ENCODE data around the gene ARRB2.

Gene ARRB2

DNA sequence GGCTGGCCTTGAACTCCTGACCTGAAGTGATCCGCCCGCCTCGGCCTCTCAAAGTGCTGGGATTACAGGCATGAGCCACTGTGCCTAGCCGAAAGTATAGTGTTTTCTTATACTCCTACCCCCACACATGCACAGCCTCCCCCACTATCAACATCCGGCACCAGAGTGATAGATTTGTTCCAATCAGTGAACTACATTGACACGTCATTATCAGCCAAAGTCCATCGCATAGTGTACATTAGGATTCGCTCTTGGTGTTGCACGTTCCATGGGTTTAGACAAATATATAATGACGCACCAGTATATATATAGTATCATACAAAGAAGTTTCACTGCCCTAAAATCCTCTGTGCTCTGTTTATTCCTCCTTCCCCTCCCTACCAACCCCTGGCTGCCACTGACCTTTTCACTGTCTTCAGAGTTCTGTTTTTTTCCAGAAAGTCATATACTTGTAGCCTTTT, 49.4 kb downstream of the ARRB2 start:
- TF ChIP-seq TCF12 (IDR thresholded peaks at IDR 0.05; ENCODE audit: low read depth): no peak
- no peak for TF ChIP-seq TAF1 (IDR thresholded peaks at IDR 0.05; ENCODE audit: low read depth)
- TF ChIP-seq ZBTB7A (IDR thresholded peaks at IDR 0.05; ENCODE audit: low read depth): no peak

DNA sequence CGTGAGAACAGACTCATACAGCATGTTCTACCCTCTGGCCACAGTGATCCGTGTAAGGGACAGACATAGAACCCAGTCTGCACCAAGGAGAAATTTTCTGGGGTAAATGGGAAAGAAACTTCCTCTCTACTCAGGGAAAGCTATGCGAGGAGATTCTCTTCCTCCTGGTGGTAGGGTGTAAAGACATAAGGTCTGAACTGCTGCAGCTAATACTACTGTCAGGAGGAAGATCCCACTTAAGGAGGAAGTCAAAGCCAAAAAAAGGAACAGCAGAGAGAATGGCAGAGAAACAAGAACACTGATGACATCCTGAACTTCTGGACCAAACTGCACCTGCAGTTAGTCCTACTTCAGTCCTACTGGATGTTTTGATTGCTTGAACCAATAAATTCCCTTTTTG, 54.2 kb downstream of the ARRB2 start:
- TF ChIP-seq EGR1 (IDR thresholded peaks at IDR 0.05) (no peak), CEBPB (IDR thresholded peaks at IDR 0.05) (no peak), TCF12 (IDR thresholded peaks at IDR 0.05; ENCODE audit: low read depth) (no peak)

GRCh38 chr17:4766201-4766600, 55.8 kb downstream of the ARRB2 start:
- TF ChIP-seq, protein P1, sequence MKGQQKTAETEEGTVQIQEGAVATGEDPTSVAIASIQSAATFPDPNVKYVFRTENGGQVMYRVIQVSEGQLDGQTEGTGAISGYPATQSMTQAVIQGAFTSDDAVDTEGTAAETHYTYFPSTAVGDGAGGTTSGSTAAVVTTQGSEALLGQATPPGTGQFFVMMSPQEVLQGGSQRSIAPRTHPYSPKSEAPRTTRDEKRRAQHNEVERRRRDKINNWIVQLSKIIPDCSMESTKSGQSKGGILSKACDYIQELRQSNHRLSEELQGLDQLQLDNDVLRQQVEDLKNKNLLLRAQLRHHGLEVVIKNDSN (IDR thresholded peaks at IDR 0.05): no peak
- TF ChIP-seq MAX (IDR thresholded peaks at IDR 0.05): no peak
- no peak for TF ChIP-seq TCF12 (IDR thresholded peaks at IDR 0.05; ENCODE audit: low read depth)
- TF ChIP-seq CREB1 (IDR thresholded peaks at IDR 0.05; ENCODE audit: low read depth): no peak
- no peak for TF ChIP-seq NFIC (IDR thresholded peaks at IDR 0.05)
- TF ChIP-seq TEAD4 (IDR thresholded peaks at IDR 0.05): no peak
- no peak for TF ChIP-seq EP300 (IDR thresholded peaks at IDR 0.05; ENCODE audit: borderline replicate concordance)
- TF ChIP-seq EGR1 (IDR thresholded peaks at IDR 0.05): no peak
- no peak for TF ChIP-seq TAF1 (IDR thresholded peaks at IDR 0.05; ENCODE audit: low read depth)
- no peak for TF ChIP-seq RAD21 (IDR thresholded peaks at IDR 0.05; ENCODE audit: low read depth)
- no peak for TF ChIP-seq FOXM1 (IDR thresholded peaks at IDR 0.05; ENCODE audit: borderline replicate concordance, low read depth)
- no peak for TF ChIP-seq REST (IDR thresholded peaks at IDR 0.05; ENCODE audit: low read depth)
- no peak for TF ChIP-seq CEBPB (IDR thresholded peaks at IDR 0.05)
- TF ChIP-seq ZBTB7A (IDR thresholded peaks at IDR 0.05; ENCODE audit: low read depth): no peak
- no peak for TF ChIP-seq YY1 (IDR thresholded peaks at IDR 0.05; ENCODE audit: low read depth)

DNA sequence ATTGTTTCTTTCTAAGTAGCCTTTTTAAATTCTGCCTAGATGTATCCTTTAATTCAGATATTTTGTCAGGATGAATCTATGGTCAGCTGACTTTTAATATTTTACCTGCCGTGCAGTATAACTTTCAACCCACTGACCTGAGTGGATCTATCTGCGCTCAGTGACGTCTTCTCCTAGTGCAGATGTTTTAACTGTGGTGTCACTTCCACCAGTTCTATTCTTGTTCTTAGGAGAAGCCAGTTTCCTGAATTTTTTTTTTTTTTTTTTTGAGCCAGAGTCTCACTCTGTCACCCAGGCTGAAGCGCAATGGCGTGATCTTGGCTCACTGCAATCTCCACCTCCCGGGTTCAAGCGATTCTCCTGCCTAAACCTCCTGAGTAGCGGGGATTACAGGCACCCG, 56.3 kb downstream of the ARRB2 start:
- TF ChIP-seq EGR1 (IDR thresholded peaks at IDR 0.05) (no peak), ZBTB7A (IDR thresholded peaks at IDR 0.05; ENCODE audit: low read depth) (no peak), RAD21 (IDR thresholded peaks at IDR 0.05; ENCODE audit: low read depth) (no peak), YY1 (IDR thresholded peaks at IDR 0.05; ENCODE audit: low read depth) (no peak), CREB1 (IDR thresholded peaks at IDR 0.05; ENCODE audit: low read depth) (no peak), REST (IDR thresholded peaks at IDR 0.05; ENCODE audit: low read depth) (no peak)

GRCh38 chr17:4768298-4768697, 57.9 kb downstream of the ARRB2 start:
- TF ChIP-seq, protein P1 (IDR thresholded peaks at IDR 0.05): no peak
- TF ChIP-seq CREB1 (IDR thresholded peaks at IDR 0.05; ENCODE audit: low read depth) (no peak), TAF1 (IDR thresholded peaks at IDR 0.05; ENCODE audit: low read depth) (no peak), EGR1 (IDR thresholded peaks at IDR 0.05) (no peak), TCF12 (IDR thresholded peaks at IDR 0.05; ENCODE audit: low read depth) (no peak), RAD21 (IDR thresholded peaks at IDR 0.05; ENCODE audit: low read depth) (no peak), YY1 (IDR thresholded peaks at IDR 0.05; ENCODE audit: low read depth) (no peak), FOXM1 (IDR thresholded peaks at IDR 0.05; ENCODE audit: borderline replicate concordance, low read depth) (no peak), REST (IDR thresholded peaks at IDR 0.05; ENCODE audit: low read depth) (no peak), NFIC (IDR thresholded peaks at IDR 0.05) (no peak)
